NOMO-1 treated with dmso at 0.1 percent for 144 hours (cell line): ENCODE data around the gene LTBP1.
A peak's percentile ranks its signal among the peaks of the same experiment; 100 is the strongest.
"Not testable (repeated sequence)": the region's sequence is repeated elsewhere in the genome, so short reads cannot be mapped to it uniquely, and the experiment has no call there.

Experiments
- DNase-seq: peaks from one replicate; lab custom pipeline; 2025; ENCODE audit not compliant: unreplicated experiment; lab: John Stamatoyannopoulos, UW

The LTBP1 gene, protein sequence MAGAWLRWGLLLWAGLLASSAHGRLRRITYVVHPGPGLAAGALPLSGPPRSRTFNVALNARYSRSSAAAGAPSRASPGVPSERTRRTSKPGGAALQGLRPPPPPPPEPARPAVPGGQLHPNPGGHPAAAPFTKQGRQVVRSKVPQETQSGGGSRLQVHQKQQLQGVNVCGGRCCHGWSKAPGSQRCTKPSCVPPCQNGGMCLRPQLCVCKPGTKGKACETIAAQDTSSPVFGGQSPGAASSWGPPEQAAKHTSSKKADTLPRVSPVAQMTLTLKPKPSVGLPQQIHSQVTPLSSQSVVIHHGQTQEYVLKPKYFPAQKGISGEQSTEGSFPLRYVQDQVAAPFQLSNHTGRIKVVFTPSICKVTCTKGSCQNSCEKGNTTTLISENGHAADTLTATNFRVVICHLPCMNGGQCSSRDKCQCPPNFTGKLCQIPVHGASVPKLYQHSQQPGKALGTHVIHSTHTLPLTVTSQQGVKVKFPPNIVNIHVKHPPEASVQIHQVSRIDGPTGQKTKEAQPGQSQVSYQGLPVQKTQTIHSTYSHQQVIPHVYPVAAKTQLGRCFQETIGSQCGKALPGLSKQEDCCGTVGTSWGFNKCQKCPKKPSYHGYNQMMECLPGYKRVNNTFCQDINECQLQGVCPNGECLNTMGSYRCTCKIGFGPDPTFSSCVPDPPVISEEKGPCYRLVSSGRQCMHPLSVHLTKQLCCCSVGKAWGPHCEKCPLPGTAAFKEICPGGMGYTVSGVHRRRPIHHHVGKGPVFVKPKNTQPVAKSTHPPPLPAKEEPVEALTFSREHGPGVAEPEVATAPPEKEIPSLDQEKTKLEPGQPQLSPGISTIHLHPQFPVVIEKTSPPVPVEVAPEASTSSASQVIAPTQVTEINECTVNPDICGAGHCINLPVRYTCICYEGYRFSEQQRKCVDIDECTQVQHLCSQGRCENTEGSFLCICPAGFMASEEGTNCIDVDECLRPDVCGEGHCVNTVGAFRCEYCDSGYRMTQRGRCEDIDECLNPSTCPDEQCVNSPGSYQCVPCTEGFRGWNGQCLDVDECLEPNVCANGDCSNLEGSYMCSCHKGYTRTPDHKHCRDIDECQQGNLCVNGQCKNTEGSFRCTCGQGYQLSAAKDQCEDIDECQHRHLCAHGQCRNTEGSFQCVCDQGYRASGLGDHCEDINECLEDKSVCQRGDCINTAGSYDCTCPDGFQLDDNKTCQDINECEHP (N-terminal part only)

DNA sequence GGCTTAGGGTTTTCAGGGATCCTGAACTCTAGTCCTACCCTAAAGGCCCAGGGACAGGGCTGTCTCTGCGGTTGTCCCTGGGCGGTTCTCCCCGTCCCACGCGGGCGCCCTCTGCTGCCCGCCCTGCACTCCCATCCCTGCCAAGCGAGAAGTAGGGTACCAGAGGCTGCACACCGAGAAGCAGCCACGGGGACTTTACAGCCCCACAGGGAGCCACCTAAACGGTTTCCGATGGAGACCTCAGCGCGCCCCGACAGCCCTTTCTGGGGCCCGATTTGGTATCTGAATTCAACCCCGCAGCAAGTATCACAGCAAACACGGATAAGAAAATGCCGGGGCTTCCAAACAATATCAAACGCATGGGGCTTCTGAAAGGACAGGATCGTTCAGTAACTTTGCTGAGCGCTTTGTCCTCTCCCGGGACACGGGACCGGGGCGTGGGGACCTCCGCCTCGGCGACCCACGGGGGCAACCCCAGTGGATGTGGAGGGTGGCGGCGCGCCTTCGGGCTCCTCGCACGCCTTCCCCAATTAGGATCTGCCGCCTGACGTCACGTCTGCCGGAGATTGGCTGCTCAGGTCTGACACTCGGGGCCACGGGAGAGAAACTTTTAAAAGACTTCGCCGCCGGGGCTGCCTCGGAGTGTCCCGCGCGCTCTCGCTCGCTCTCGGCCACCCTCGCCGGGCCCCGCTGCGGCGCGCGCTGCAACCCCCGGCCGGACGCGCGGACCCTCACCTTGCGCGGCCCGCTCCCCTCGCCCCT lies at the start of gene LTBP1:
LTBP1 (plus strand) TSS at position 640 of the 762 bp plus-strand sequence. CDS start 372 bp downstream, outside the sequence.
- peak; percentile 40 for DNase-seq

DNA sequence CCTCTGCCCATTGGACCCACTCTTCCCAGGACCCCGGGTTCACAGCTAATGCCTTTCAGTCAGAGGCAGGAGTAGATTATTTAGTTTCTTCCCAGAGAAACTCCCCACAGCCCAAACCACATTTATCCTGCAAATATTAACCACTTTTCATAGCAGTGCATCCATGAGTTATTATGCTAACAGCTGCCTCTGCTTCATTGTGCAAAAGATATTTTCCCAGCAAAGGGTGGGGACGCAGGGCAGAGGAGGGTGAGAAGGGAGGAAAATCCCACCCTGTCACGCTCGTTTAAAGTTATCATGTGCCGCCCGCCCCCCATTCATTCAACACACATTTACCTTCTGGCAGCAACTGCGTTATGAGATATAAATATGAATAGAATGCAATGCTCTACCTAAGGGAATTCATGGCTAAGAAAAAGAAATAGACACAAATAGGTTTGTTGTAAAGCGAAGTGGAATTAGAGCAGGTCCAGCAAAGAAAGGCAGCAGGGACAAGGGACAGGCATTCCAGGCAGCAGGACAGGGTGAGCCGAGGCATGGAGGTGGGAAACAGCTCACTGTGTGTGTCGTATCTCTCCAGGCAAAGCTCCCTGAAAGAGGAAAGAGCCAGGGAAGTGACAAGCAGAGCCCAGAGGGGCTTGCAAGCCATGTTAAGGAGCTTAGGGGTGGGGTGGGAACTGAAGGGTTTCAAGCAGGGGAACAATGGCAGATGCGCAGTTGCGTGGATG lies 46.3 kb upstream of the LTBP1 start:
- no peak for DNase-seq

DNA sequence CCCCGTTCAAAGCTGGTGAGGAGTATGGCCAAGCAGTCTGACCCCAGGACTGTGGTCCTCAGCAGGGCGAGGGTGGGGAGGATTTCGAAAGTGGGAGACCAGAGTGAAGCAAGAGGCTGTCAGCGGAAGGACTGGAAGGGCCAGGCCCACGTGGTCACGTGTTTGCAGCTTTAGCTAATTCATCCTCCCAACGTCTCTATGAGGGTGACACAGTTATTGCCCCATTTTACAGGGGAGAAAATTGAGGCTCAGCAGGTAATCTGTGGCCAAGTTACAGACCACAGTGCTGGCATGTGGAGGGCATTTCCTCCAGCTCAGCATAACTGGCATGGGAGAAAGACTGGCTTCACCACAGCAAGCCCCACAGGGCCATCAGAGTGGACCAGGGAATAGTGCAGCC lies 45.4 kb upstream of the LTBP1 start:
- no peak for DNase-seq

DNA sequence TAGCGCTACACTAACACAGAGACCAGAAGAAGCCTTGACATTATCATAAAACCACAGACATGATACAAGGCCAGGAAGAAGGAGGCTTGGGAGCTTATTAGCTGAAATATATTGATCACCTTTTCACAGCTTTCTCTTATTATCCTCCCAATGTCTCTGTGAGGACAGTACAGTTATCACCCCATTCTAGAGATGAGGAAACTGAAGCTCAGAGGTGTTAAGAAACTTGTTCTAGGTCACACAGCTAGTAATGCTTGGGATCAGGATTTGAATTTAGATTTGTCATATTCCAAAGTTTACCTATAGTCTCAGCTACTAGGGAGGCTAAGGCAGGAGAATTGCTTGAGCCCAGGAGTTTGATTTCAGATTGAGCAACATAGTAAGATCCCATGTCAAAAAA lies 44.6 kb upstream of the LTBP1 start:
- no peak for DNase-seq

DNA sequence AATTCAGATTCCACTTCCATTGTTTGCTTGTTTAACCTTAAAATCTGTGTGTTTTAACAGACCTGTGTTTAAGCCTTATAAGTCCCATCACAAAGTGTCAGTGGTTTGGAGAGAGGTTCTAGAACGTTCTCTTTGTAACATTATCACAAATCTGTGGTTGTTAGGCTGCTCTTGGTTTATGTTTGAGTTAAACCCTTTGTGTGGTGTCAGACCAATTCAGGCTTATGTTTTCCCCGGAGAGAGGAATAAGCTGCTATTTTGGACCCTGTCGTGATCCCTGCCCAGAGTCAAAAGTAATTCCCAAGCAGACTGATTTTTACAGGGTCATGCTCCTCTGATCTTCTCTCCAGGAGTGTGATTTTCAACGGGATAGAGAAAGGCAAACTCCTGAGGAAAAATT lies 43.8 kb upstream of the LTBP1 start:
- DNase-seq, result no peak

DNA sequence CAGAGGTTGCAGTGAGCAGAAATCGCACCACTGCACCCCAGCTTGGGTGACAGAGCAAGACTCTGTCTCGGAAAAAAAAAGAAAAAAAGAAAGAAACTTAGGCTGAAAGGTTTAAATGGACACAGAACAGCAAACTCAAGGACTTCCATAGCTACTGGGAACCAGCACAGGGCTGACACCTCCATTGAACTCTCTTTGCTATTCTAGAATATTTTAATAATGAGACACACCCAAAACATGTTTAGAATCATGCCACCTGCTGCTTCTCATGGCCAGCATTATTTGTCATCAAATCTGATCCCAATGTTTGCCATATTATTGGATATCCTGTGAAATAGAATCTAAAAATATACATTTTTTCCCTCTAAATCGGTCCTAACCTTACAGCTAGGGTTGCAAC lies 42.7 kb upstream of the LTBP1 start:
- DNase-seq, result no peak

DNA sequence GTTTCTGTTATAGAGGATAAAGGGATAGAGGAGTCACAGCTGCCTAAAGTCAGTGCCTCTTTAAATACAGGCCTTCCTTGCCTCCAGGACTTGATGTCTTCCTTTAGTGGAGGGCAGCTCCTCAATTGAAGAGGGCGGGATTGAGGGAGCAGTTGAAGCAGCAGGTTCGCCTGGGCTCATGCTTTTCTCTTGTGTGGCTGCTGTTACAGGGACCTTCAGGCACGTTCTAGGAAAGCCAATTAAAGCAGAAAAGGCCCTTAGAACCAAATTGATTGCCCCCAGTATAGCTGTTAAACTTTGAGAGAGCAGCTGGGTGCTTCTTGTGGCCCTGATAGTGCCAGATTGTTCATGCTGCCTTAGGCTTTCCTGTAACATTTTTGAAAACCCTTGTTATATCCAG lies 42.0 kb upstream of the LTBP1 start:
- DNase-seq, result no peak

DNA sequence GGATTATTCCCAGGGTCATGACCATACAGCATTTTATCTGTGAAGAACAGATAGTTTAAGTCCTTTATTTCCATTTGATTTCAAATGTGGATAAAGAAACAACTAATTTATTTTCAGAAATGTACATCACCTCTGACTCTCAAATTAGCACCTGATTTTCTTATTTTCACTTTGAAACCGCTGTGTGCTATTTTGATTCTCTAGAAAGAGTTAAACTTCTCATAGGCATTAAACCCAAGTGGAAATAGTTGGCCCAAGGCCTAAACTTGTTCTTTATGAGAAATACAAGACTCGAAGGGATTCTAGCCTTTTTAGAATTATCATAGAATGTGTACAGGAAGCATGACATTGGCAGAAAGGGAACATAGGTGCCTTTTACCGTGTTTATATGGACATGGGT lies 41.5 kb upstream of the LTBP1 start:
- no peak for DNase-seq

DNA sequence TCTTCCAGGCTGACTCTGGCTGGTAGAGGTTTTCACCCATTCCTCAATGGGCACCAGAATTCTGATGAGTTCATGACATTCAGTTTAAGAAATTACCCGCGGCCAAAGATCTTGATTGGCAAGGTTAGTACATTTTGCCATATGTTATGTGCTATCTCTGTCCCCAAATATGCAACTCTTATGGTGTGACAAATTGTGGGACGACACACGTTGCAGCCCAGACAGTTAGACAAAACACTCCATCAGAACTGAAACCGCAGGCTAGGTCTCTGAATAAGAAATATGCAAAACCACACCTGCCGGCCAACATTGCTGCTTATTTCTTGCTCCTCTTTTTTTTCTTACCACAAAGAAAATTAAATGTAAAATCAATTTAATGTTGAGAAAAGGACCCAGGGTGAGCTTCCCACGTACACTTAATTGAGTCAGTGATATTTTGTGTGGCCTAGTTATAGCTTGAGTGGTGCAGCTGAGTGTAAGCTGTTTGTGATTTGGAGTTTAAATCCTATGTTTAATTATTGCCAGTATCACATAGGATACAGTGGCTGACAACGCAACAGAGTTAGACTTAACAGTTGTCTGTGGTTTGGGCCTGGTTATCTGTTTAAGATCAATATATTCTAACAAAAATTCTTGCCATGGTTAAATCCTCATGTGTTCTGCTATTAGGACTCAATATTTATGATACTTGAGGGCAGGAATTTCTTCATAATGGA lies 35.7 kb upstream of the LTBP1 start:
- no peak for DNase-seq

DNA sequence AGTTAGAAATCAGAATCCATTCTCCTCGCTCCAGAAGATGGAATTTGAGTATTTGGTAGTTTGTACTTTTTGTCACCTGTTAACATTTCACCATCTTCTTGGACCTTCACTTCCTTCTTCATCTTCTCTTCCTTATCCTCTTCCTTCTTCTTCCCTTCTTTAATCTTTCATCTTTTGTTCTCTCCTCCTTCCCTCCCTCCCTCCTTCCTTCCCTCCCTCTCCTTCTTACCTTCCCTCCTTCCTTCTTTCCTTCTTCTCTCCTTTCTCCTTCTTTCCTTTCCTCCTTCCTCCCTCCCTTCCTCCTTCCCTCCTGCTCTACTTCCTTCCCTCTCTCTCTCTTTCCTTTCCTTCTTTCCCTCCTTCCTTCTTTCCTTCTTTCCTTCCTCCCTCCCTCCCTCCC lies 31.1 kb upstream of the LTBP1 start:
- DNase-seq, result no peak

DNA sequence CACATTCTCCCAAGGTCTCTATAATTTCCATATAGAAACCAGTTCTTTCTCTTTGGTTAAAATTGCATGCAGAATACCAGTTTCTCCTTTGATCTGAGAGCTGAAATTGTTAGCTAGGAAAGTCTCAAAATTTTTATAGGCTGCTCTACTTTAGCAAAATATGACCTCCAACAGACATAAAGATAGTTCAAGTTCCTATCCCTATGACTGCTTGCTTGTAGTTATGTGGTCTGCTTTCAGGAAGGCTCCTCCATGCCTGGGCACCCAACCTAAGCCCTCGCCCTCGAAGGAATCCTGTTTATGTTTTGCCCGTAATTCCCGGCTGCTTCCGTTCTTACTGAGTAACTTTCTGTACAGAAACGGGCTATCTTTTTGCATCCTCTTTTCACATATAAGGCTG lies 28.0 kb upstream of the LTBP1 start:
- no peak for DNase-seq

DNA sequence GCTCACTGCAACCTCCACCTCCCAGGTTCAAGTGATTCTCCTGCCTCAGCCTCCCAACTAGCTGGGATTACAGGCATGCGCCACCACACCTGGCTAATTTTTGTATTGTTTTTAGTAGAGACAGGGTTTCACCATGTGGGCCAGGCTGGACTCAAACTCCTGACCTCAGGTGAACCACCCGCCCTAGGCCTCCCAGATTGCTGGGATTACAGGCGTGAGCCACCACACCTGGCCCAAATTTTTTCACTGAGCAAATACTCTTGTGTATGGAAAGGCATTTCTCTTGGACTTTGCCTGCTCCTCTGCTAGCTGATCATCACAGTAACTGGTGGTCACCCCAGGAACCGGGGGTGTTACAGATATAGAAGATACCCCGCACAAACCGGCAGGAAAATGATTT lies 26.9 kb upstream of the LTBP1 start:
- not testable (repeated sequence) for DNase-seq

DNA sequence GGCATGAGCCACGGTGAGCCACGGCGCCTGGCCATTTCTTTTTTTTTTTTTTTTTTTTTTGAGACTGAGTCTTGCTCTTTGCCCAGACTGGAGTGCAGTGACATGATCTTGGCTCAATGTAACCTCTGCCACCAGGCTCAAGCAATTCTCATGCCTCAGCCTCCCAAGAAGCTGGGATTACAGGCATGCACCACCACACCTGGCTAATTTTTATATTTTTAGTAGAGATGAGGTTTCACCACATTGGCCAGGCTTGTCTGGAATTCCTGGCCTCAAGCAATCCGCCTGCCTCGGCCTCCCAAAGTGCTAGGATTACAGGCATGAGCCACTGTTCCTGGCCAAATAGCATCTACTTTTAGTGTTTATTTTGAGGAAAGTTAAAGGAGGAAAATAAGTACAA lies 25.3 kb upstream of the LTBP1 start:
- DNase-seq, result not testable (repeated sequence)

DNA sequence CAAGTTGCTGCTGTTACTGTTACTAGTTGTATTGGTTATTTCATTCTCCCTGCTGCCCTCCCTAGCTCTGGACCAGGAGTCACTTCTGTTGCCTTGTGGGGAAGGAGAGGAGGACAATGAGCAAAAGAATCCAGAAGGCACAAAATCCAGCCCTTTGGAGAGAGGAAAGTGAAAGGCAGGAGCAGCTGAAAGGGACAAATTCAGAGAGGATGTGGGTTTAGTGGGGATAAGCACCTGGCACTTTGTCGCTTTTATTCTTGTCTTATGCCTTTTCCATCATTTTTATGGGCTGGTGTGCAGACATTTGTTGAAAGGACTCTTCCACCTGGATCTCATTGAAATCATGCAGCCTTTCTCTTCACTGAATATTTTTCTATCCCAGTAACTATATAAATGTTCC lies 24.3 kb upstream of the LTBP1 start:
- DNase-seq, result no peak

DNA sequence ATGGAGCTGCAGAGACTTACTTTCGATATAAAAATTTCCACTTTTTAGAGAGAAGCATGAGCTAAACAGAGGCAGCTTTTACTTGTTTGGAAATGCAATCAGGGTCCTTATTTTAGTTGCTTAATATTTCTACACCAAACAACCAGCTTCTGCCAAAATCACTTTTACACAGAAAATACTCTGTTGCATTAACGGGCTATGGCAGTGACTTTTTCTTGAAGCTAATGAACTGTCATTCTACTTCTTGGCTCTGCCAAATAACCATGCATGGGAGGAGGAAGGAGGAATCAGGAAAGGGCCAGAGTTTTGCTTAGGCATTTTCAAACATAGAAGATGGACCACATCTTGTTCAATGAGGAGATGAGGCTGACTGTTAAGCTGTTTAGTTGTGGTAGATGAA lies 23.6 kb upstream of the LTBP1 start:
- no peak for DNase-seq

DNA sequence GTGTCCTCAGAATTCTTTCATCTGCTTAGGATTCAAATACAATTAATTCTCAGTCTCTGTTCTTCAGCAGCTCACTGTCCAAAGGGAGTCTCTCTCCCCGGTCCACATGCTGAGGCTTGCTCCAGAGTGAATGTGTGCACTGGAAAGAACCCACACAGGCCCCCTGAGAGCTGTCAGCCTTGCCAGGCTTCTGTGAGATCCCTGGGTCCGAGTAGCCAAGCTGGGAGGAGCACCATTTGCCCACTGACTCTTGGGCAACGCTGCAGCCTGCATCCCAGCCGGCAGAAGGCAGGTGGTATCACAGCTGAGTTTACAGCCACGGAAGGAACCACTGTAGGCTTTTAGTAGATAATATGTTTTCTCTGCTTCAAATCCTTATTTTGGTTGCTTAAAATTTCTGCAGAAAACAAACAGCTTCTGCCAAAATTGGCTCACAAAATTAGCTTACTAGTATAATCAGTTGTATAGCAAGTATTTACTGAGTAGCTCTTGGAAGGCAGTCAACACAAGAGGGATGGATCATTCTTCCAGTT lies 21.4 kb upstream of the LTBP1 start:
- no peak for DNase-seq

DNA sequence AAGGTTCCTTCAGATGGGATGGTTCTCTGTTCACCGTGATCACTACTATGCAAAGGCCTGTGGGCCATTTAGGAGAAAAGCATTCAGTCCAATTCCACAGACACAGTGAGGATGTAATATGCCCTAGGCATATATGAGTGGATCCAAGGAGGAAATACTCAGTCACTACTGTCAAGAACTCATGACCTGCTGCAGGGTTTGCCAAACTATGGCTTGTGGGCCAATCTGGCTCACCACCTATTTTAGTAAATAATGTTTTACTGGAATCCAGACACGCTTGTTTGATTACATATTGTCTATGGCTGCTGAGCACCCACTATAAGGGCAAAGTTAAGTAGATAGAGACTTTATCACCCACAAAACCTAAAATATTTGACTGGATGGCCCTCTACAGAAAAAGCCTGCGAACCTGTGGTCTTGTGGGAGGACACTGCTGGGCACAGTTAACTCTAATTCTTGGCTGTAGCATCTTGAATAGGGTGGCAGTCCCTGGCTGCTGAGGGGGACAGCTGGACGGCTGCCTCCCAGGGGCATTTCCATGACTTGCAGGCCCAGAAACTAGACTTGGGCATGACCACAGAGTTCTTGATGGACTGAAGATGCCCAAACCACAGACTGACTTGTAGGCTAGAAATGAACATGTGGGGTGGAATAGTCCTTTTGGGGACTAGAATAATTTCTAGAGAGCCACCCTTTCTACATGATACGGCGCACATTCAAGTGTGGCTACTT lies 20.6 kb upstream of the LTBP1 start:
- DNase-seq, result no peak

DNA sequence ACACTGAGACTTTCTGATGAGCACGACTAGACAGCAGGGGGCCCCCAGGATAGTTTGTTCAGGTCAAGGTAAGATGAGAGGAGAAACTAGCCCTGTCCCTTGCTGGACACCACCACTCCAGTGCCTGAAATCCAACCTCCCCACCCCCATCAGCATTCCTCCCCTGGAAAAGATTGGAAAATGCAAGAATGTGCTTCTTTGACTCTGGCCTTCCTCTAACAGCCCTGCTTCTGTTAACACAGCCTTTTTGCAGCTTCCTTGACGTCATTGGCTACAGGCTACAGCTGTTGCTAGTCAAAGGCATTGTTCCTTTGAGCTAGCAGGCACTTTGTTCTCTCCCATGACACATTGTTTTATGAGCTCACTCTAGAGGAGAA lies 20.1 kb upstream of the LTBP1 start:
- DNase-seq, result no peak

DNA sequence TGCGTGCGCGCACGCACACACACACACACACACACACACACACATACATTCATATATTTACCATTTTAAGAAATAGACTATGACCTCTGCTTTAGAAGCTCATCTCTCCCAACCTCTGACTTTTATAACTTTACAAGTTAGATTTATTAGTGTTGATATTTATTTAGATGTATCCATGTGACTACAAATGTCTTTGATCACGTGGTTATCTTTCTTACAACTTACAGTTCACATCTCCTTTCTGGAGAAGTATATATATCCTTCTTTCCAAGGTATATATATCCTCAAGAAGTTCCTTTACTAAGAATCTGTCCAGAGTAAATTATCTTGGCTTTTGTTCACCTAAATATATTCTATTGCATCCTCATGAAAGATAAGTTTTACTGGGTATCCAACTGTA lies 16.3 kb upstream of the LTBP1 start:
- DNase-seq, result no peak
